Measurements from ENCODE around the gene DERL3. TPM values are rescaled to one million over a fixed set of nuclear protein-coding genes. Genes with fewer than 3 reads are reported as not detected.

The DERL3 gene
- total and polyA plus RNA-seq, 11 donors = 0.24 to 12.7 (median 1.7) TPM

GRCh38 chr22:23816156-23816976 is 22.4 kb downstream of the DERL3 start:
- H3K4me1 ChIP-seq = peaks cover 0 to 24% (median 8%) of the 10 kb centered on the region in 12 donors
- TF ChIP-seq POLR2A (IDR thresholded peaks at IDR 0.05) = no peak
- TF ChIP-seq CTCF (IDR thresholded peaks at IDR 0.05) = no peak
- DNase-seq = peak in 4 of 5 donors; percentile 59 to 84 (median 72)
- H3K27ac ChIP-seq = peak overlapping the region; percentile 43 to 93 (median 78)
- H3K36me3 ChIP-seq = peaks cover 0 to 93% (median 74%) of the 10 kb centered on the region in 9 donors
- intact Hi-C loops (cut with DNase I) = no loop called here
- 63 to 76% (median 68%) methylated on average over 11 to 18 of the region's 18 CpGs for WGBS, 4 donors
- peak; percentile 90 to 98 (median 92) for ATAC-seq
- no peaks in the 10 kb centered on the region for H3K9me3 ChIP-seq
- H3K4me3 ChIP-seq = no peak overlapping the region
- no peaks in the 10 kb centered on the region for H3K27me3 ChIP-seq

GRCh38 chr22:23815541-23816155 is 23.2 kb downstream of the DERL3 start:
- no peaks in the 10 kb centered on the region for H3K27me3 ChIP-seq
- H3K4me1 ChIP-seq = peaks cover 0 to 20% (median 8%) of the 10 kb centered on the region in 12 donors
- DNase-seq (no peak), ATAC-seq (peak in 3 of 4 donors; percentile 10 to 19 (median 14))
- H3K4me3 ChIP-seq = no peak overlapping the region
- H3K36me3 ChIP-seq = peaks cover 0 to 93% (median 74%) of the 10 kb centered on the region in 9 donors
- H3K9me3 ChIP-seq = no peaks in the 10 kb centered on the region
- intact Hi-C loops (cut with DNase I) = no loop called here
- WGBS, 4 donors = 66 to 80% (median 71%) methylated on average over 7 to 10 of the region's 10 CpGs
- no peak for TF ChIP-seq POLR2A (IDR thresholded peaks at IDR 0.05)
- TF ChIP-seq CTCF (IDR thresholded peaks at IDR 0.05) = no peak
- H3K27ac ChIP-seq = peak overlapping the region; percentile 43 to 93 (median 78)

GRCh38 chr22:23812378-23812777 is 26.4 kb downstream of the DERL3 start:
- peaks cover 0 to 90% (median 68%) of the 10 kb centered on the region in 9 donors for H3K36me3 ChIP-seq
- intact Hi-C loops (cut with DNase I) = no loop called here

More at GRCh38 chr22:23812378-23812777, 26.4 kb downstream of the DERL3 start:
- H3K27me3 ChIP-seq = no peaks in the 10 kb centered on the region
- WGBS, 4 donors = 96 to 97% (median 96%) methylated on average over 4 of the region's 4 CpGs
- peak overlapping the region in 1 of 12 donors; percentile 40 for H3K27ac ChIP-seq
- H3K9me3 ChIP-seq = no peaks in the 10 kb centered on the region
- ATAC-seq (no peak), DNase-seq (no peak)
- H3K4me1 ChIP-seq = peaks cover 0 to 19% (median 8%) of the 10 kb centered on the region in 12 donors
- H3K4me3 ChIP-seq = no peak overlapping the region
- TF ChIP-seq CTCF (IDR thresholded peaks at IDR 0.05) (no peak), POLR2A (IDR thresholded peaks at IDR 0.05) (no peak)

All from heart left ventricle (tissue), 16 donors.